ENCODE data around the gene SLC38A3.

SLC38A3 gene

DNA sequence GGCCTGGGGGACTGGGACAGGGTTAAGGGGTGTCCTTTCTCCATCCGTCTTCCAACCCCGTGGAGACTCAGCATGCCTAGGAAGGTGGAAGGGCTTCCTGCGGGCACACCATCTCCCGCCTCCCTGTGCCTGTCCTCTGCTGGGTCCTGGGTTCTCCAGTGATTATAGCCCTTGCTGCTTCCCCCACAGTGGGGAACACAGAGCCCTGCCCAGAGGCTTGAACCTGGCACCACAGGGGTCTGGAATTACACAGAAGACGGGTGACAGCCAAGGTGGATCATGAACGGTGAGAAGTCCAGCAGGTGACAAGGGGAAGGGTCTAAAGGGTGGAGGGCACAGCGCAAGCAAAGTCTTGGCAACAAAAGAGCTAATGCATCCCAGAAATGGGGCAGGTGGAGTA, 57.7 kb downstream of the SLC38A3 start:
- Histone ChIP-seq H3K27me3 (no peaks in the 10 kb centered on the region), H3K9me3 (no peaks in the 10 kb centered on the region), H3K36me3 (no peaks in the 10 kb centered on the region), H3K4me3 (ENCODE audit: low read depth, low read length) (no peak overlapping the region), H3K4me1 (peaks cover 4% of the 10 kb centered on the region)
- DNase-seq = no peak
- TF ChIP-seq, protein P1, sequence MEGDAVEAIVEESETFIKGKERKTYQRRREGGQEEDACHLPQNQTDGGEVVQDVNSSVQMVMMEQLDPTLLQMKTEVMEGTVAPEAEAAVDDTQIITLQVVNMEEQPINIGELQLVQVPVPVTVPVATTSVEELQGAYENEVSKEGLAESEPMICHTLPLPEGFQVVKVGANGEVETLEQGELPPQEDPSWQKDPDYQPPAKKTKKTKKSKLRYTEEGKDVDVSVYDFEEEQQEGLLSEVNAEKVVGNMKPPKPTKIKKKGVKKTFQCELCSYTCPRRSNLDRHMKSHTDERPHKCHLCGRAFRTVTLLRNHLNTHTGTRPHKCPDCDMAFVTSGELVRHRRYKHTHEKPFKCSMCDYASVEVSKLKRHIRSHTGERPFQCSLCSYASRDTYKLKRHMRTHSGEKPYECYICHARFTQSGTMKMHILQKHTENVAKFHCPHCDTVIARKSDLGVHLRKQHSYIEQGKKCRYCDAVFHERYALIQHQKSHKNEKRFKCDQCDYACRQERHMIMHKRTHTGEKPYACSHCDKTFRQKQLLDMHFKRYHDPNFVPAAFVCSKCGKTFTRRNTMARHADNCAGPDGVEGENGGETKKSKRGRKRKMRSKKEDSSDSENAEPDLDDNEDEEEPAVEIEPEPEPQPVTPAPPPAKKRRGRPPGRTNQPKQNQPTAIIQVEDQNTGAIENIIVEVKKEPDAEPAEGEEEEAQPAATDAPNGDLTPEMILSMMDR (IDR thresholded peaks at IDR 0.05; ENCODE audit: low read depth, low read length) = no peak

DNA sequence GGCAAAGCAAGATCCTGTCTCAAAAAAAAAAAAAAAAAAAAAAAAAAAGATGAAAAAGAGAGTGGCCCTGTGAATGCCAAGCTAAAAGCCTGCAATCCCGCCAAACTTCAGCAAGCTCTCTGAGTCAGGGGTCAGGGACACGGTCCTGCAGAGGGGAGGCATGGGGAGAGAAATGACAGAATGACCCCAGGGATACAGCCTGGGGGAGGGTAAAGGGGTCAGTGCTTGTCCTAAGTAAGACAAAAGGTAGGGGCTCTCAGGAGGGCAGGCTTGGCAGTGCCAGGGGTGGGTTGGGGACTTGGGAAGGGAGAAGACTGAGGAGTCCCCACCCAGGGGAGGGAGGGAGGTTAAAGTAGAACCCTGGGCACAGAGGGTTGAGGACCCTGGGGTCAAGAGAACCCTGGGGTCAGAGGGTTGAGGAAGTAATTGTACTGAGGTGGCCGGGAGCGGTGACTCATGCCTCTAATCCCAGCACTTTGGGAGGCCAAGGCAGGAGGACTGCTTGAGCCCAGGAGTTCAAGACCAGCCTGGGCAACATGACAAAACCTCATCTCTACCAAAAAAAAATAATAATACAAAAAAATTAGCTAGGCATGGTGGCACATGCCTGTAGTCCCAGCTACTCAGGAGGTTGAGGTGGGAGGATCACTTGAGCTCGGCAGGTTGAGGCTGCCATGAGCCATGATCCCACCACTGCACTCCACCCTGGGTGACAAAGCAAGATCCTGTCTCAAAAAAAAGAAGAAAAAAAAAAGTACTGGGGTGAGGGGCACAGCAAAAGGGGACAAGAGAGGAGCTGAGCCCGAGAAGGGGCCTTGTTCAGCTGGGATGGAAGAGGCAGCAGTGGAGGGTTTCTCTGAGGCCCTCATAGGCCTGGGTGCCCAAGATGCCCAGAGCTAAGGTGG, 58.7 kb downstream of the SLC38A3 start:
- no peak overlapping the region for H3K4me3 ChIP-seq (ENCODE audit: low read depth, low read length)
- TF ChIP-seq, protein P1 (IDR thresholded peaks at IDR 0.05; ENCODE audit: low read depth, low read length) = no peak
- H3K9me3 ChIP-seq = no peaks in the 10 kb centered on the region
- H3K4me1 ChIP-seq = peaks cover 4% of the 10 kb centered on the region
- DNase-seq = no peak
- no peaks in the 10 kb centered on the region for H3K27me3 ChIP-seq
- H3K36me3 ChIP-seq = no peaks in the 10 kb centered on the region

DNA sequence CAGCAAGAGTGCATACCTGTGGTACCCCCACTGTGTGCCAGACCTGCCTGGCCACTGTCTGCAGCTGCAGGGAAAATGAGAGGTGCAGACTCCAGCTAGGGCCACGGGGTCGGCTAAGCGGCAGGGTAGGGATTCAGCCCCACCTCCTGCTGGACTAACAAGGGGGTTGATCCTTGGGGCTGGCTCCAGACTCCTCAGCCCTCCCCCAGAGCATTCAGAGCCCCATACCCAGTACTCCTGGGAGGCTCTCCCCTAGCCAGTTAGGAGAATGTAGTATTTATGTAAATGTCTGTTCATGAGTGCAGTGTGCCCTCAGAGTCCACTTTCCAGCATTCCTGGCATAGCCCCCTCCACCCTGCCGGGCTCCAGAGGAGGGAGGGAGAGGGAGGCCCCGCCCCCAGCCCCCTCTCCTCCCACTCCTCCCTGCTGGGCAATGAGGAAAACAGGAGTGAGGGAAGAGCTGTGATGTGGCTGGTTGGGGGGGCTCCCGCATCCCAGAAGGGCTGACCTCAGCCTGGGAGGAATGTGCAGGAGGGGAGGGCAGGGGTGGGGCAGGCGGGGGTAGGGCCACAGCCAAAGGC, 59.4 kb downstream of the SLC38A3 start:
- TF ChIP-seq, protein P1 (IDR thresholded peaks at IDR 0.05; ENCODE audit: low read depth, low read length) = no peak
- H3K9me3 ChIP-seq = no peaks in the 10 kb centered on the region
- peak; percentile 28 for DNase-seq
- H3K36me3 ChIP-seq = no peaks in the 10 kb centered on the region
- H3K27me3 ChIP-seq = no peaks in the 10 kb centered on the region
- peaks cover 4% of the 10 kb centered on the region for H3K4me1 ChIP-seq
- no peak overlapping the region for H3K4me3 ChIP-seq (ENCODE audit: low read depth, low read length)

DNA sequence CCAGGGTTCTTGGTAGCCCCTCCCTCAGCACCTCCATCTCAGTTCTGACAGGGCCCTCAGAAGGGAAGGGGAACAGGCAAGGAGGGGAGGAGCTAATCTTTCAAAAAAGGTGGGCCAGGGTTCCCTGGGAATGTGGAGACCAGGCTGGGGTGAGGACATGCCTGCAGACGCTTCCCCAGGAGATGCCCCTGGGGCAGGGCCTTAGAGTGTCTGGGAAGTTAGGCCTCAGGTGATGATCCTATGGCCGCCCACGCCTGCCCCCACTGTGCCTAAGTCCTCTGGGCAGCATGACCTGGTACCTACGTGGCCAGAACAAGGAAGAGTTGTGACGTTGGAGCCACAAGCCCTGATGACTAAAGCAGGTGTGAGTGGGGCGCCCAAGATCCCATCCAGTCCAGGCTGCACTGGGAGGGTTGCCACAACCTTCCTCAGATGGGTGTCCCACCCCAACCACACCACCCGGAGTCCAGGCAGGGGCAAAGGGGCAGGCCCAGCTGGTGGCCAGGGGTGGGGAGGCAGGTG, 60.0 kb downstream of the SLC38A3 start:
- no peak for DNase-seq
- TF ChIP-seq, protein P1 (IDR thresholded peaks at IDR 0.05; ENCODE audit: low read depth, low read length) = no peak
- Histone ChIP-seq H3K4me3 (ENCODE audit: low read depth, low read length) (no peak overlapping the region), H3K9me3 (no peaks in the 10 kb centered on the region), H3K36me3 (no peaks in the 10 kb centered on the region), H3K4me1 (no peaks in the 10 kb centered on the region), H3K27me3 (no peaks in the 10 kb centered on the region)

DNA sequence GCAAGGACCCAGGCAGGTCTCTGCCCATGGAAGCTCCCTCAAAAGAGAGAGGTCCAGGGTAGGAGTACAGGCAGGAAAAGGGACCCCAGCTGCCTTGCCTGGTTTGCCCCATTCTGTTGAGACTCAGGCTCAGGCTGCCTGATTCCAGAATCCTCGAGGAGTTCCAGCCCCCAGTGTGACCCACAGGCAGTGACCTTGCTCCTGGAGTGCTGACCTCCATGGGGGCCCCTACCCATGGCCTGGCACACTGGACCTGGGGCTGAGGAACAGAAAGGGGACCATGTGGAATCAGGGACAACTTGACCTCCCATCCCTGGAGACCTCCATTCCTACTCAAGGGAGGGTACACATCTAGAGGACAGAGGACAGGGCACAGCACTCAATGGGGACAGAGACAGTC, 60.5 kb downstream of the SLC38A3 start:
- TF ChIP-seq, protein P1 (IDR thresholded peaks at IDR 0.05; ENCODE audit: low read depth, low read length) = no peak
- Histone ChIP-seq H3K4me3 (ENCODE audit: low read depth, low read length) (no peak overlapping the region), H3K4me1 (no peaks in the 10 kb centered on the region), H3K9me3 (no peaks in the 10 kb centered on the region), H3K27me3 (no peaks in the 10 kb centered on the region), H3K36me3 (no peaks in the 10 kb centered on the region)
- no peak for DNase-seq

DNA sequence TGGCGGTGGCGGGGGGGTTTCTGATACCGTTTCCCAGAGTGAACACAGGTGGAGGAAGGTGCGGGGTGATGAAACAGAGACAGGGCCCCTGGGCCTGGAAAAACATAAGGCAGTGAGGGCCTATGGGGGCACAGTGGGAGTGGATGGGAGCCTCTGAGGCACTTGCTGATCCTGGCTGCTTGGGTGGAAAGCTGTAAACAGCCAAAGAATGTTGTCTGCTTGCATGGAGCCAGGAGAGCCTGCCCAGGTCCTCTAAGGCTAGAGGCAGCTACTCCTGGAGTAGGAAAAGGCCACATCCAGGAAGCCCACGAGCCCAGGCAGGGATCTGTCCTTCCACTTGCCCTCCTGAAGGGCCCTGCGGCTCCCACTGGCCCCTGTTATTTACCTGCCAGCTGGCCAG, 60.9 kb downstream of the SLC38A3 start:
- TF ChIP-seq, protein P1 (IDR thresholded peaks at IDR 0.05; ENCODE audit: low read depth, low read length) = no peak
- DNase-seq = no peak
- H3K27me3 ChIP-seq = no peaks in the 10 kb centered on the region
- H3K36me3 ChIP-seq = no peaks in the 10 kb centered on the region
- H3K9me3 ChIP-seq = no peaks in the 10 kb centered on the region
- no peak overlapping the region for H3K4me3 ChIP-seq (ENCODE audit: low read depth, low read length)
- H3K4me1 ChIP-seq = no peaks in the 10 kb centered on the region

Data from BE2C (cell line).